ENCODE data around the gene LRMDA. TPM values are rescaled to one million over a fixed set of nuclear protein-coding genes. Genes with fewer than 3 reads are reported as not detected.

LRMDA gene
- total RNA-seq, 4 donors from 2014 or later, result 2.2 to 7.8 (median 4.5) TPM

- DNase-seq, result no peak
- TF ChIP-seq POLR2A (IDR thresholded peaks at IDR 0.05) (no peak), POLR2AphosphoS5 (IDR thresholded peaks at IDR 0.05) (no peak), CTCF (IDR thresholded peaks at IDR 0.05) (no peak), EP300 (IDR thresholded peaks at IDR 0.05; ENCODE audit: low read depth) (no peak)
- H3K4me1 ChIP-seq, result no peaks in the 10 kb centered on the region
- H3K27ac ChIP-seq, result no peak overlapping the region
- H3K9me3 ChIP-seq, result no peaks in the 10 kb centered on the region
- no peaks in the 10 kb centered on the region for H3K27me3 ChIP-seq
- no peak overlapping the region for H3K4me3 ChIP-seq
- no peaks in the 10 kb centered on the region for H3K36me3 ChIP-seq
- intact Hi-C loops (cut with DNase I; ENCODE audit: low total_unique reads) (no loop called here), in situ Hi-C loops (cut with MboI; ENCODE audit: low pct_ligation_motif_present in 1 of 4, low pct_unique_long_range_greater_than_20kb in 1 of 4, low sequenced_read_pairs in 3 of 4) (no loop called here)
- WGBS, 2 donors (ENCODE audit: low coverage in 1 of 2), result 57 to 60% methylated on average over 3 of the region's 3 CpGs
Measured at GRCh38 chr10:76195654-76196390, 764.4 kb downstream of the LRMDA start.

- no peak for TF ChIP-seq EP300 (IDR thresholded peaks at IDR 0.05; ENCODE audit: low read depth)
- TF ChIP-seq POLR2AphosphoS5 (IDR thresholded peaks at IDR 0.05), result no peak
- no peak for TF ChIP-seq CTCF (IDR thresholded peaks at IDR 0.05)
- no peak for TF ChIP-seq POLR2A (IDR thresholded peaks at IDR 0.05)
- H3K4me1 ChIP-seq, result no peaks in the 10 kb centered on the region
- no peaks in the 10 kb centered on the region for H3K9me3 ChIP-seq
- no peaks in the 10 kb centered on the region for H3K27me3 ChIP-seq
- no peaks in the 10 kb centered on the region for H3K36me3 ChIP-seq
- H3K27ac ChIP-seq, result no peak overlapping the region
- intact Hi-C loops (cut with DNase I; ENCODE audit: low total_unique reads) (no loop called here), in situ Hi-C loops (cut with MboI; ENCODE audit: low pct_ligation_motif_present in 1 of 4, low pct_unique_long_range_greater_than_20kb in 1 of 4, low sequenced_read_pairs in 3 of 4) (no loop called here)
- WGBS, 2 donors (ENCODE audit: low coverage in 1 of 2), result 86 to 88% methylated on average over 3 to 4 of the region's 4 CpGs
- no peak for DNase-seq
- no peak overlapping the region for H3K4me3 ChIP-seq
Measured at GRCh38 chr10:76197293-76197692, 765.9 kb downstream of the LRMDA start.

GRCh38 chr10:76198287-76199035 is 767.0 kb downstream of the LRMDA start:
- 82 to 85% methylated on average over 3 to 4 of the region's 4 CpGs for WGBS, 2 donors (ENCODE audit: low coverage in 1 of 2)
- Histone ChIP-seq H3K36me3 (no peaks in the 10 kb centered on the region), H3K27me3 (no peaks in the 10 kb centered on the region), H3K27ac (no peak overlapping the region), H3K9me3 (no peaks in the 10 kb centered on the region), H3K4me1 (no peaks in the 10 kb centered on the region), H3K4me3 (no peak overlapping the region)
- intact Hi-C loops (cut with DNase I; ENCODE audit: low total_unique reads) (no loop called here), in situ Hi-C loops (cut with MboI; ENCODE audit: low pct_ligation_motif_present in 1 of 4, low pct_unique_long_range_greater_than_20kb in 1 of 4, low sequenced_read_pairs in 3 of 4) (no loop called here)
- no peak for TF ChIP-seq POLR2AphosphoS5 (IDR thresholded peaks at IDR 0.05)
- no peak for TF ChIP-seq POLR2A (IDR thresholded peaks at IDR 0.05)
- no peak for TF ChIP-seq CTCF (IDR thresholded peaks at IDR 0.05)
- TF ChIP-seq EP300 (IDR thresholded peaks at IDR 0.05; ENCODE audit: low read depth), result no peak
- no peak for DNase-seq

GRCh38 chr10:76201962-76202361 is 770.5 kb downstream of the LRMDA start:
- Histone ChIP-seq H3K36me3 (no peaks in the 10 kb centered on the region), H3K4me1 (no peaks in the 10 kb centered on the region), H3K27me3 (no peaks in the 10 kb centered on the region), H3K4me3 (no peak overlapping the region), H3K27ac (no peak overlapping the region), H3K9me3 (no peaks in the 10 kb centered on the region)
- WGBS, 2 donors (ENCODE audit: low coverage in 1 of 2), result 67 to 90% methylated on average over 2 to 4 of the region's 4 CpGs
- TF ChIP-seq POLR2A (IDR thresholded peaks at IDR 0.05) (no peak), CTCF (IDR thresholded peaks at IDR 0.05) (no peak), POLR2AphosphoS5 (IDR thresholded peaks at IDR 0.05) (no peak), EP300 (IDR thresholded peaks at IDR 0.05; ENCODE audit: low read depth) (no peak)
- intact Hi-C loops (cut with DNase I; ENCODE audit: low total_unique reads), result no loop called here
- DNase-seq, result no peak
- in situ Hi-C loops (cut with MboI; ENCODE audit: low pct_ligation_motif_present in 1 of 4, low pct_unique_long_range_greater_than_20kb in 1 of 4, low sequenced_read_pairs in 3 of 4), result no loop called here

Data from transverse colon (tissue), 4 donors.